Measurements from ENCODE around the gene POLR2E. TPM values are rescaled to one million over a fixed set of nuclear protein-coding genes. Genes with fewer than 3 reads are reported as not detected.
A peak's percentile ranks its signal among the peaks of the same experiment; 100 is the strongest.

POLR2E gene
- total RNA-seq, 1 experiment from 2014 or later, result 141 TPM

GRCh38 chr19:1038978-1039645, 56.1 kb downstream of the POLR2E start:
- no TSS peak for BruUV-seq (replicated peaks)
- no peak for DNase-seq
- Mint-ChIP-seq H3K27me3 (ENCODE audit: unreplicated experiment) (no peaks in the 10 kb centered on the region), H3K4me1 (ENCODE audit: low read depth, unreplicated experiment) (peaks cover 9% of the 10 kb centered on the region), H3K27ac (ENCODE audit: unreplicated experiment) (peak overlapping the region; percentile 81), H3K9me3 (ENCODE audit: low read depth, unreplicated experiment) (no peaks in the 10 kb centered on the region), H3K4me3 (ENCODE audit: low read depth, unreplicated experiment) (peak overlapping the region; percentile 86), H3K36me3 (ENCODE audit: insufficient read depth, unreplicated experiment) (peaks cover 65% of the 10 kb centered on the region)
- intact Hi-C loops (cut with micrococcal nuclease; ENCODE audit: unreplicated experiment), result no loop called here
- CTCF ChIA-PET, result interaction anchor here (0.7 to 1.2 kb wide), 2 partner anchors 10 to 38 kb away, joined by 3 to 13 read pairs; no protein-coding TSS in a partner anchor
- TF ChIP-seq CTCF (IDR thresholded peaks at IDR 0.05; ENCODE audit: unreplicated experiment), result no peak

GRCh38 chr19:1037621-1038064, 57.5 kb downstream of the POLR2E start:
- TF ChIP-seq CTCF (IDR thresholded peaks at IDR 0.05; ENCODE audit: unreplicated experiment), result no peak
- Mint-ChIP-seq H3K4me1 (ENCODE audit: low read depth, unreplicated experiment) (peaks cover 9% of the 10 kb centered on the region), H3K9me3 (ENCODE audit: low read depth, unreplicated experiment) (no peaks in the 10 kb centered on the region), H3K4me3 (ENCODE audit: low read depth, unreplicated experiment) (no peak overlapping the region), H3K27ac (ENCODE audit: unreplicated experiment) (no peak overlapping the region), H3K36me3 (ENCODE audit: insufficient read depth, unreplicated experiment) (peaks cover 73% of the 10 kb centered on the region), H3K27me3 (ENCODE audit: unreplicated experiment) (no peaks in the 10 kb centered on the region)
- BruUV-seq (replicated peaks), result no TSS peak
- no peak for DNase-seq
- CTCF ChIA-PET, result no interaction called here
- intact Hi-C loops (cut with micrococcal nuclease; ENCODE audit: unreplicated experiment), result no loop called here

Other genes starting within 250 kb of the POLR2E start
- not detected in 2 replicates for gene ELANE, start 243.1 kb downstream of the POLR2E start, total RNA-seq (2022)
- 2.3 and 3.9 TPM in 2 replicates for gene CFD, start 235.7 kb downstream of the POLR2E start, total RNA-seq (2022)
- gene MED16, start 202.2 kb downstream of the POLR2E start, total RNA-seq (2022), result 21.4 and 22.4 TPM in 2 replicates
- not detected in 2 replicates for gene RNU6-9, start 201.9 kb downstream of the POLR2E start, total RNA-seq (2022)
- 54.0 and 55.5 TPM in 2 replicates for gene R3HDM4, start 182.2 kb downstream of the POLR2E start, total RNA-seq (2022)
- not detected in 2 replicates for gene KISS1R, start 178.0 kb downstream of the POLR2E start, total RNA-seq (2022)
- gene ARID3A, start 169.3 kb downstream of the POLR2E start, total RNA-seq (2022), result 0.85 and 1.6 TPM in 2 replicates
- 43.3 TPM in 2 replicates for gene WDR18, start 111.0 kb downstream of the POLR2E start, total RNA-seq (2022)
- not detected in 2 replicates for gene GRIN3B, start 95.0 kb downstream of the POLR2E start, total RNA-seq (2022)
- 129 and 142 TPM in 2 replicates for gene TMEM259, start 74.3 kb downstream of the POLR2E start, total RNA-seq (2022)
- gene RNU6-2, start 73.9 kb downstream of the POLR2E start, total RNA-seq (2022), result not detected in 2 replicates
- 135 and 151 TPM in 2 replicates for gene CNN2, start 68.8 kb downstream of the POLR2E start, total RNA-seq (2022)
- gene ABCA7, start 55.3 kb downstream of the POLR2E start, total RNA-seq (2022), result 22.7 and 24.3 TPM in 2 replicates
- gene ARHGAP45, start 28.2 kb downstream of the POLR2E start, total RNA-seq (2022), result 10.4 and 12.0 TPM in 2 replicates
- 246 and 251 TPM in 2 replicates for gene GPX4, start 8.6 kb upstream of the POLR2E start, total RNA-seq (2022)
- 84.9 and 97.8 TPM in 2 replicates for gene SBNO2, start 78.9 kb upstream of the POLR2E start, total RNA-seq (2022)
- 55.8 and 58.3 TPM in 2 replicates for gene STK11, start 110.4 kb upstream of the POLR2E start, total RNA-seq (2022)
- gene CBARP, start 142.6 kb upstream of the POLR2E start, total RNA-seq (2022), result 4.2 and 5.7 TPM in 2 replicates
- 86.6 and 91.8 TPM in 2 replicates for gene ATP5F1D, start 146.4 kb upstream of the POLR2E start, total RNA-seq (2022)
- 61.8 and 72.4 TPM in 2 replicates for gene MIDN, start 153.2 kb upstream of the POLR2E start, total RNA-seq (2022)
- gene CIRBP, start 174.0 kb upstream of the POLR2E start, total RNA-seq (2022), result 102 and 112 TPM in 2 replicates
- gene FAM174C, start 180.2 kb upstream of the POLR2E start, total RNA-seq (2022), result 32.9 and 34.4 TPM in 2 replicates
- gene EFNA2, start 190.5 kb upstream of the POLR2E start, total RNA-seq (2022), result 0.90 and 0.95 TPM in 2 replicates